KMS-11 (cell line): ENCODE data around the gene OR2H2.

Source experiments
- H2AFZ ChIP-seq: fragments of 200-600 bp; sonication (generic); 2 replicates; pipeline ENCODE4 v1.6.1; 2016; ENCODE audit warnings: antibody characterized with exemption, mixed run types, low read depth
- H3K27ac ChIP-seq: fragments of 200-600 bp; sonication (generic); 2 replicates; pipeline ENCODE4 v1.6.1; 2016; ENCODE audit warnings: mild to moderate bottlenecking, mixed run types
- H3K27me3 ChIP-seq: fragments of 200-600 bp; sonication (generic); 2 replicates; pipeline ENCODE4 v1.6.1; 2017; ENCODE audit warnings: mild to moderate bottlenecking, low read depth, mixed run types, moderate library complexity; ENCODE audit not compliant: insufficient read depth
- H3K36me3 ChIP-seq: fragments of 200-600 bp; sonication (generic); 2 replicates; pipeline ENCODE4 v1.6.1; 2017; ENCODE audit warnings: mild to moderate bottlenecking, mixed run types; ENCODE audit not compliant: insufficient read depth
- H3K4me1 ChIP-seq: fragments of 200-600 bp; sonication (generic); 2 replicates; pipeline ENCODE4 v1.6.1; 2016; ENCODE audit warnings: mild to moderate bottlenecking, low read depth, mixed run types; ENCODE audit not compliant: poor library complexity, severe bottlenecking
- H3K4me2 ChIP-seq: fragments of 200-600 bp; sonication (generic); 2 replicates; pipeline ENCODE4 v1.7.0; 2016; ENCODE audit warnings: mild to moderate bottlenecking, mixed run types
- H3K4me3 ChIP-seq: fragments of 200-600 bp; sonication (generic); IDR thresholded peaks from 2 replicates; pipeline ENCODE4 v1.6.1; 2017; ENCODE audit warnings: low read depth, low read length, mixed read lengths; ENCODE audit not compliant: insufficient read depth
- H3K79me2 ChIP-seq: fragments of 200-600 bp; sonication (generic); 2 replicates; pipeline ENCODE4 v1.6.1; 2016; ENCODE audit warnings: low read depth, mixed run types; ENCODE audit not compliant: insufficient read depth
- H3K9ac ChIP-seq: fragments of 200-600 bp; sonication (generic); 2 replicates; pipeline ENCODE4 v1.6.1; 2016; ENCODE audit warnings: mild to moderate bottlenecking, mixed run types
- H4K20me1 ChIP-seq: fragments of 200-600 bp; sonication (generic); 2 replicates; pipeline ENCODE4 v1.6.1; 2016; ENCODE audit warnings: mild to moderate bottlenecking, mixed run types; ENCODE audit not compliant: insufficient read depth
- CTCF ChIP-seq: fragments of 200-600 bp; sonication (generic); conservative IDR thresholded peaks from 2 replicates; pipeline ENCODE4 v1.6.1; 2017; ENCODE audit warnings: low read depth, mild to moderate bottlenecking, antibody characterized with exemption, low read length, moderate library complexity, mixed read lengths

Gene OR2H2

GRCh38 chr6:29627755-29628418 is 43.0 kb downstream of the OR2H2 start:
- 0 out of 2 replicates have a peak overlapping the region, but pooled peaks have one; percentile 22 for H3K27ac ChIP-seq
- H3K79me2 ChIP-seq, result no peaks in the 10 kb centered on the region
- H3K4me3 ChIP-seq, result no peak overlapping the region
- no peak for TF ChIP-seq CTCF
- H2AFZ ChIP-seq, result peak overlapping the region; percentile 93
- H4K20me1 ChIP-seq, result no peaks in the 10 kb centered on the region
- H3K27me3 ChIP-seq, result no peaks in the 10 kb centered on the region
- H3K9ac ChIP-seq, result peak overlapping the region; percentile 63; the same call in 1 of the 2 replicates
- H3K36me3 ChIP-seq, result no peaks in the 10 kb centered on the region
- H3K4me2 ChIP-seq, result peak overlapping the region; percentile 73
- peaks cover 15% of the 10 kb centered on the region for H3K4me1 ChIP-seq

- no peaks in the 10 kb centered on the region for H4K20me1 ChIP-seq
- H3K4me3 ChIP-seq, result no peak overlapping the region
- H3K36me3 ChIP-seq, result no peaks in the 10 kb centered on the region
These were observed 43.7 kb downstream of the OR2H2 start for GRCh38 chr6:29628419-29629281.

GRCh38 chr6:29629571-29629970 is 44.6 kb downstream of the OR2H2 start:
- H3K4me2 ChIP-seq, result peak overlapping the region; percentile 73; the same call in 1 of the 2 replicates
- no peak overlapping the region for H3K27ac ChIP-seq
- TF ChIP-seq CTCF, result no peak
- H3K4me3 ChIP-seq, result no peak overlapping the region
- H4K20me1 ChIP-seq, result no peaks in the 10 kb centered on the region
- H3K9ac ChIP-seq, result no peak overlapping the region
- no peak overlapping the region for H2AFZ ChIP-seq
- H3K27me3 ChIP-seq, result no peaks in the 10 kb centered on the region
- no peaks in the 10 kb centered on the region for H3K79me2 ChIP-seq
- H3K36me3 ChIP-seq, result no peaks in the 10 kb centered on the region
- H3K4me1 ChIP-seq, result peaks cover 15% of the 10 kb centered on the region

More at GRCh38 chr6:29628419-29629281, 43.7 kb downstream of the OR2H2 start:
- Histone ChIP-seq H3K4me2 (peak overlapping the region; percentile 73), H3K9ac (peak overlapping the region; percentile 63; the same call in 1 of the 2 replicates), H3K79me2 (no peaks in the 10 kb centered on the region), H2AFZ (peak overlapping the region; percentile 93), H3K4me1 (peaks cover 15% of the 10 kb centered on the region), H3K27me3 (no peaks in the 10 kb centered on the region), H3K27ac (0 out of 2 replicates have a peak overlapping the region, but pooled peaks have one; percentile 22)
- peak; percentile 41; the same call in 1 of the 2 replicates for TF ChIP-seq CTCF

- Histone ChIP-seq H3K27ac (no peak overlapping the region), H3K4me3 (no peak overlapping the region), H3K27me3 (no peaks in the 10 kb centered on the region), H4K20me1 (no peaks in the 10 kb centered on the region), H3K4me2 (no peak overlapping the region), H3K4me1 (peaks cover 15% of the 10 kb centered on the region), H3K36me3 (no peaks in the 10 kb centered on the region), H3K9ac (no peak overlapping the region), H3K79me2 (no peaks in the 10 kb centered on the region), H2AFZ (no peak overlapping the region)
- no peak for TF ChIP-seq CTCF
These were observed 45.4 kb downstream of the OR2H2 start for GRCh38 chr6:29630315-29630714.
